Right atrium auricular region (tissue), 2 donors: ENCODE measurements around the gene MAPK8IP1. TPM values are rescaled to one million over a fixed set of nuclear protein-coding genes. Genes with fewer than 3 reads are reported as not detected.
"Not testable (repeated sequence)": the region's sequence is repeated elsewhere in the genome, so short reads cannot be mapped to it uniquely, and the experiment has no call there.

Source experiments
- DNase-seq: peaks from one replicate; pipeline ENCODE4 v3.0.0-alpha.2; 2019; ENCODE audit warnings: low spot score
- H3K27ac ChIP-seq, 2 donors: fragments of 200-600 bp; sonication (generic); 1 replicate in 1 of 2; 2 replicates in 1 of 2; pipeline ENCODE4 v1.5.1; 2016 to 2019
- H3K27me3 ChIP-seq, 2 donors: fragments of 200-600 bp; sonication (generic); one replicate each; pipeline versions ENCODE4 v1.5.1 to v1.6.0; 2017 to 2019
- H3K36me3 ChIP-seq: fragments of 200-600 bp; sonication (generic); one replicate; pipeline ENCODE4 v1.5.1; 2016
- H3K4me1 ChIP-seq, 2 donors: fragments of 200-600 bp; sonication (generic); one replicate each; pipeline versions ENCODE4 v1.5.1 to v1.6.0; 2017 to 2019
- H3K4me3 ChIP-seq, 2 donors: fragments of 200-600 bp; sonication (generic); 1 replicate in 1 of 2; 2 replicates in 1 of 2; pipeline ENCODE4 v1.5.1; 2017 to 2019; ENCODE audit warnings: mild to moderate bottlenecking in 1 of 2, moderate library complexity in 1 of 2
- H3K9me3 ChIP-seq, 2 donors: fragments of 200-600 bp; sonication (generic); one replicate each; pipeline ENCODE4 v1.5.1; 2019
- CTCF ChIP-seq, 2 donors: fragments of 200-600 bp; sonication (generic); IDR thresholded peaks; one replicate each; pipeline ENCODE4 v1.5.1; 2019; ENCODE audit warnings: antibody characterized with exemption in 2 of 2
- total RNA-seq, 2 donors: library from RNA; depleted of rRNA; stranded (reverse); fragments of >200 nt; gene quantifications; one replicate each; pipeline ENCODE4 v1.1.0, GENCODE V29; 2016

The MAPK8IP1 gene
- total RNA-seq, result 1 to 10 TPM; 7.3 to 8.9 TPM

- peaks cover 0 to 14% of the 10 kb centered on the region in 2 donors for H3K4me1 ChIP-seq
- no peaks in the 10 kb centered on the region for H3K9me3 ChIP-seq
- H3K4me3 ChIP-seq, result peak within 1 kb of the TSS; percentile 39 to 62
- no peak within 1 kb of the TSS for H3K27ac ChIP-seq
- DNase-seq, result no peak
- peaks cover 26% of the 10 kb centered on the region for H3K36me3 ChIP-seq
- no peak for TF ChIP-seq CTCF (IDR thresholded peaks at IDR 0.05)
- no peaks in the 10 kb centered on the region for H3K27me3 ChIP-seq
These were observed at the start of gene MAPK8IP1 for GRCh38 chr11:45885274-45885920. Gene MAPK8IP1, plus strand, starts transcription at chr11:45885651. Its CDS starts 170 bp downstream, at chr11:45885821.

GRCh38 chr11:45839204-45839603 lies 46.2 kb upstream of the MAPK8IP1 start:
- TF ChIP-seq CTCF (IDR thresholded peaks at IDR 0.05), result no peak
- Histone ChIP-seq H3K4me3 (no peak overlapping the region), H3K9me3 (no peaks in the 10 kb centered on the region), H3K36me3 (no peaks in the 10 kb centered on the region), H3K27me3 (no peaks in the 10 kb centered on the region), H3K27ac (no peak overlapping the region), H3K4me1 (peaks cover 0 to 9% of the 10 kb centered on the region in 2 donors)
- no peak for DNase-seq

GRCh38 chr11:45840251-45840650 lies 45.2 kb upstream of the MAPK8IP1 start:
- not testable (repeated sequence) for H3K9me3 ChIP-seq, H3K27ac ChIP-seq, H3K4me3 ChIP-seq, H3K36me3 ChIP-seq, H3K27me3 ChIP-seq, DNase-seq, H3K4me1 ChIP-seq

GRCh38 chr11:45843158-45843924 lies 42.1 kb upstream of the MAPK8IP1 start:
- H3K4me3 ChIP-seq, result peak overlapping the region in 1 of 2 donors; percentile 26

GRCh38 chr11:45844822-45845578 lies 40.5 kb upstream of the MAPK8IP1 start:
- H3K27ac ChIP-seq, result no peak overlapping the region
- H3K4me1 ChIP-seq, result peaks cover 0 to 35% of the 10 kb centered on the region in 2 donors
- no peaks in the 10 kb centered on the region for H3K36me3 ChIP-seq
- TF ChIP-seq CTCF (IDR thresholded peaks at IDR 0.05), result no peak
- no peaks in the 10 kb centered on the region for H3K27me3 ChIP-seq
- no peaks in the 10 kb centered on the region for H3K9me3 ChIP-seq
- H3K4me3 ChIP-seq, result no peak overlapping the region
- no peak for DNase-seq

More at GRCh38 chr11:45843158-45843924, 42.1 kb upstream of the MAPK8IP1 start:
- Histone ChIP-seq H3K27me3 (no peaks in the 10 kb centered on the region), H3K27ac (peak overlapping the region in 1 of 2 donors; percentile 15), H3K9me3 (no peaks in the 10 kb centered on the region), H3K4me1 (peaks cover 0 to 20% of the 10 kb centered on the region in 2 donors), H3K36me3 (no peaks in the 10 kb centered on the region)
- peak; percentile 97 for DNase-seq
- peak; percentile 90 to 96 for TF ChIP-seq CTCF (IDR thresholded peaks at IDR 0.05)
